Stimulated activated CD4-positive, alpha-beta T cell treated with anti-CD3 and anti-CD28 coated beads, TNF-alpha, amount 100 ng/mL, for 1 hour (primary cell): Measurements from ENCODE around the gene PCSK6.

Experiments used
- DNase-seq, 3 donors: peaks; one replicate each; pipeline ENCODE4 v3.0.0-alpha.2; 2020; ENCODE audit warnings: low read depth in 3 of 3, low spot score in 1 of 3

PCSK6 gene

GRCh38 chr15:101483462-101483861, 6.0 kb downstream of the PCSK6 start:
- DNase-seq = no peak

GRCh38 chr15:101482526-101483371, 6.8 kb downstream of the PCSK6 start:
- DNase-seq = no peak

GRCh38 chr15:101481917-101482525, 7.5 kb downstream of the PCSK6 start:
- DNase-seq = no peak

- no peak for DNase-seq
Measured at GRCh38 chr15:101481381-101481705, 8.2 kb downstream of the PCSK6 start.

- no peak for DNase-seq
Measured at GRCh38 chr15:101480613-101481380, 8.7 kb downstream of the PCSK6 start.

GRCh38 chr15:101479851-101480612, 9.5 kb downstream of the PCSK6 start:
- no peak for DNase-seq

- DNase-seq = no peak
Measured at GRCh38 chr15:101479342-101479845, 10.1 kb downstream of the PCSK6 start.

- no peak for DNase-seq
Measured at GRCh38 chr15:101478701-101479341, 10.7 kb downstream of the PCSK6 start.

GRCh38 chr15:101477851-101478362, 11.6 kb downstream of the PCSK6 start:
- DNase-seq = no peak

GRCh38 chr15:101476756-101477155, 12.8 kb downstream of the PCSK6 start:
- DNase-seq = no peak

GRCh38 chr15:101474983-101475382, 14.5 kb downstream of the PCSK6 start:
- no peak for DNase-seq

GRCh38 chr15:101474233-101474632, 15.3 kb downstream of the PCSK6 start:
- no peak for DNase-seq

GRCh38 chr15:101472033-101472432, 17.5 kb downstream of the PCSK6 start:
- no peak for DNase-seq

- no peak for DNase-seq
Measured at GRCh38 chr15:101470548-101471239, 18.8 kb downstream of the PCSK6 start.

GRCh38 chr15:101469520-101470288, 19.8 kb downstream of the PCSK6 start:
- no peak for DNase-seq

GRCh38 chr15:101466188-101466587, 23.3 kb downstream of the PCSK6 start:
- no peak for DNase-seq

- no peak for DNase-seq
Measured at GRCh38 chr15:101464999-101465669, 24.4 kb downstream of the PCSK6 start.

GRCh38 chr15:101464256-101464998, 25.1 kb downstream of the PCSK6 start:
- DNase-seq = no peak
